Panc1 (cell line): ENCODE measurements around the gene CLIC1. TPM values are rescaled to one million over a fixed set of nuclear protein-coding genes. Genes with fewer than 3 reads are reported as not detected.
A peak's percentile ranks its signal among the peaks of the same experiment; 100 is the strongest.

Source experiments
- ATAC-seq: fragments of 200-7000 bp; cut with Tn5 transposase; 2 replicates; pipeline ENCODE4 v1.9.1; 2020; ENCODE audit warnings: mild to moderate bottlenecking, moderate library complexity
- BruUV-seq: library from RNA; stranded (reverse); fragments of 400-500 nt; replicated peaks from 2 replicates; lab custom pipeline; 2021; lab: Mats Ljungman, UMichigan
- CTCF ChIA-PET: fragments of 300-600 bp; sonication (Branson Sonifier 250); formaldehyde crosslinking; loops from one replicate; lab custom pipeline; 2022; ENCODE audit warnings: antibody characterized with exemption; lab: Charles Lee
- POLR2A ChIA-PET: fragments of 300-600 bp; sonication (Branson Sonifier 250); formaldehyde crosslinking; loops from one replicate; lab custom pipeline; 2022; ENCODE audit warnings: antibody characterized with exemption; lab: Charles Lee
- DNase-seq: peaks from one replicate; pipeline ENCODE4 v3.0.0-alpha.2; 2010; ENCODE audit warnings: low read depth, low spot score
- H3K27ac ChIP-seq: 2 replicates; pipeline ENCODE4 v1.5.1; 2011; ENCODE audit warnings: mild to moderate bottlenecking, low read length, inconsistent platforms
- H3K27me3 ChIP-seq: fragments of 200-500 bp; sonication (Bioruptor generic); 2 replicates; pipeline ENCODE4 v1.6.0; 2014; ENCODE audit warnings: low read length, inconsistent platforms; ENCODE audit not compliant: control insufficient read depth, insufficient read depth
- H3K36me3 ChIP-seq: fragments of 200-500 bp; sonication (Bioruptor generic); 2 replicates; pipeline ENCODE4 v1.5.1; 2014; ENCODE audit warnings: inconsistent platforms, mild to moderate bottlenecking, low read length, moderate library complexity; ENCODE audit not compliant: control insufficient read depth, insufficient read depth
- H3K4me1 ChIP-seq: 2 replicates; pipeline ENCODE4 v1.5.1; 2011; ENCODE audit warnings: inconsistent platforms, mild to moderate bottlenecking, low read length, moderate library complexity; ENCODE audit not compliant: control insufficient read depth, insufficient read depth
- H3K4me3 ChIP-seq, 2 experiments: 2 replicates each; pipeline ENCODE4 v1.5.1; 2011 to 2012; ENCODE audit warnings: low read depth in 2 of 2, low read length in 2 of 2, mild to moderate bottlenecking in 2 of 2, inconsistent platforms in 1 of 2, moderate library complexity in 1 of 2
- H3K9me3 ChIP-seq: fragments of 200-500 bp; sonication (Bioruptor generic); 2 replicates; pipeline ENCODE4 v1.5.1; 2014; ENCODE audit warnings: low read depth, mild to moderate bottlenecking, inconsistent platforms, low read length, moderate library complexity; ENCODE audit not compliant: control insufficient read depth, insufficient read depth
- CTCF ChIP-seq: fragments of 450-650 bp; IDR thresholded peaks from 2 replicates; pipeline ENCODE4 v1.5.1; 2017; ENCODE audit warnings: mild to moderate bottlenecking
- POLR2AphosphoS5 ChIP-seq: IDR thresholded peaks from 2 replicates; pipeline ENCODE4 v1.6.1; 2012; ENCODE audit warnings: mild to moderate bottlenecking, low read depth, low read length, moderate library complexity
- REST ChIP-seq, 2 experiments: IDR thresholded peaks; 2 replicates each; pipeline ENCODE4 v1.6.1; 2011 to 2012; ENCODE audit warnings: low read depth in 2 of 2, control low read depth in 1 of 2, low read length in 1 of 2, mild to moderate bottlenecking in 1 of 2, moderate library complexity in 1 of 2; ENCODE audit not compliant: insufficient read depth in 1 of 2
- SIN3A ChIP-seq: IDR thresholded peaks from 2 replicates; pipeline ENCODE4 v1.6.1; 2012; ENCODE audit warnings: low read depth, mild to moderate bottlenecking, low read length, moderate library complexity, borderline replicate concordance; ENCODE audit not compliant: insufficient read depth
- TCF7L2 ChIP-seq: IDR thresholded peaks from 2 replicates; pipeline ENCODE4 v1.6.1; 2011; ENCODE audit warnings: mild to moderate bottlenecking, low read depth, low read length, inconsistent platforms
- in situ Hi-C: cut with HindIII; loops from 2 replicates; pipeline ENCODE4 v1.10.0; 2016; ENCODE audit warnings: low sequenced_read_pairs, low pct_unique_long_range_greater_than_20kb
- intact Hi-C: fragments of 100-400 bp; cut with micrococcal nuclease; formaldehyde crosslinking; loops from one replicate; pipeline ENCODE4 v1.10.0; 2022; ENCODE audit not compliant: unreplicated experiment
- total RNA-seq: library from RNA; stranded (reverse); gene quantifications from one replicate; pipeline ENCODE4 v1.2.1, GENCODE V29; 2021; ENCODE audit not compliant: unreplicated experiment

CLIC1 gene
- total RNA-seq, 1 experiment from 2014 or later: 583 TPM

- peak; percentile 47 for ATAC-seq
Measured at GRCh38 chr6:31728767-31729514, 7.4 kb downstream of the CLIC1 start, which contains the start of gene DDAH2. Gene DDAH2, minus strand, starts transcription at chr6:31729299. Its CDS starts 138 bp downstream, at chr6:31729161.

GRCh38 chr6:31727717-31728671, 8.3 kb downstream of the CLIC1 start:
- ChIA-PET CTCF (no interaction called here), POLR2A (interaction anchor here (1.0 kb wide), 1 partner anchor 95 kb away, joined by 4 read pairs; no protein-coding TSS in a partner anchor)
- DNase-seq (no peak), ATAC-seq (no peak)
- Histone ChIP-seq H3K9me3 (no peaks in the 10 kb centered on the region), H3K4me3 (peak overlapping the region; percentile 83 to 85; a peak in 2 of 4 replicates), H3K4me1 (peaks cover 23% of the 10 kb centered on the region), H3K27ac (peak overlapping the region; percentile 91; the same call in 1 of the 2 replicates), H3K36me3 (peaks cover 10% of the 10 kb centered on the region), H3K27me3 (no peaks in the 10 kb centered on the region)
- TF ChIP-seq POLR2AphosphoS5: no peak
- no peak for TF ChIP-seq TCF7L2
- TF ChIP-seq REST (IDR thresholded peaks at IDR 0.05; ENCODE audit: insufficient read depth in 1 of 2, low read depth in 2 of 2, low read length in 1 of 2): no peak
- TF ChIP-seq SIN3A: no peak
- TF ChIP-seq CTCF: no peak
- no TSS peak for BruUV-seq
- in situ Hi-C loops (no loop called here), intact Hi-C loops (no loop called here)

More at GRCh38 chr6:31728767-31729514, 7.4 kb downstream of the CLIC1 start, which contains the start of gene DDAH2:
- no peak for TF ChIP-seq TCF7L2
- TF ChIP-seq REST (IDR thresholded peaks at IDR 0.05; ENCODE audit: insufficient read depth in 1 of 2, low read depth in 2 of 2, low read length in 1 of 2): no peak
- ChIA-PET CTCF (interaction anchor here (0.6 to 0.8 kb wide), 2 partner anchors 16 to 210 kb away, joined by 4 to 6 read pairs; no protein-coding TSS in a partner anchor), POLR2A (interaction anchor here (0.6 to 1.1 kb wide), 3 partner anchors 86 to 180 kb away, joined by 3 to 7 read pairs (median 3); partner anchors contain the start of genes HSPA1A and HSPA1L)
- TSS peak; percentile 53 for BruUV-seq
- Histone ChIP-seq H3K9me3 (no peaks in the 10 kb centered on the region), H3K4me3 (peak within 1 kb of the TSS; percentile 83 to 85), H3K27ac (peak within 1 kb of the TSS; percentile 91), H3K27me3 (no peaks in the 10 kb centered on the region), H3K36me3 (peaks cover 18% of the 10 kb centered on the region), H3K4me1 (peaks cover 32% of the 10 kb centered on the region)
- in situ Hi-C loops (no loop called here), intact Hi-C loops (no loop called here)
- DNase-seq: no peak
